ENCODE data around the gene ATP10A.

- TF ChIP-seq CTCF (IDR thresholded peaks at IDR 0.05; ENCODE audit: poor library complexity), result peak; percentile 62
- TF ChIP-seq EZH2 (IDR thresholded peaks at IDR 0.05; ENCODE audit: borderline replicate concordance), result no peak
- no peak for TF ChIP-seq EZH2phosphoT487 (IDR thresholded peaks at IDR 0.05; ENCODE audit: low read depth, severe bottlenecking, unreplicated experiment)
These were observed 152.9 kb downstream of the ATP10A start for GRCh38 chr15:25710184-25710583.
